ENCODE measurements around the gene UQCR11.

GRCh38 chr19:1587872-1588271, 17.4 kb downstream of the UQCR11 start:
- no peak for TF ChIP-seq CTCF (IDR thresholded peaks at IDR 0.05)
- TF ChIP-seq POLR2A (IDR thresholded peaks at IDR 0.05): no peak

Data from testis (tissue), 2 donors.